Caco-2 (cell line): Measurements from ENCODE around the gene HYAL1. TPM values are rescaled to one million over a fixed set of nuclear protein-coding genes. Genes with fewer than 3 reads are reported as not detected.

Source experiments
- BruUV-seq: library from RNA; stranded (reverse); fragments of 400-500 nt; replicated peaks from 2 replicates; lab custom pipeline; 2021; lab: Mats Ljungman, UMichigan
- CTCF ChIA-PET: fragments of 300-600 bp; sonication (Branson Sonifier 250); formaldehyde crosslinking; loops from one replicate; lab custom pipeline; 2022; ENCODE audit warnings: antibody characterized with exemption; lab: Charles Lee
- POLR2A ChIA-PET: fragments of 300-600 bp; sonication (Branson Sonifier 250); formaldehyde crosslinking; loops from one replicate; lab custom pipeline; 2022; ENCODE audit warnings: antibody characterized with exemption; lab: Charles Lee
- DNase-seq, 2 experiments: peaks; one replicate each; pipeline versions ENCODE4 v3.0.0 to v3.0.0-alpha.2; 2020 to 2022
- H3K27me3 ChIP-seq: replicated peaks from 2 replicates; pipeline ENCODE4 v1.6.0; 2011; ENCODE audit warnings: low read length; ENCODE audit not compliant: control insufficient read depth, insufficient read depth
- H3K36me3 ChIP-seq: 2 replicates; pipeline ENCODE4 v1.5.1; 2011; ENCODE audit warnings: low read length; ENCODE audit not compliant: control insufficient read depth, insufficient read depth
- H3K4me1 ChIP-seq: fragments of 250-450 bp; sonication (Bioruptor Pico); 2 replicates; pipeline ENCODE4 v1.5.1; 2020; ENCODE audit warnings: mild to moderate bottlenecking
- H3K4me3 ChIP-seq: 2 replicates; pipeline ENCODE4 v1.5.1; 2011; ENCODE audit warnings: low read depth, mild to moderate bottlenecking, control low read depth, low read length
- H3K9me3 ChIP-seq: fragments of 250-450 bp; sonication (Bioruptor Pico); 2 replicates; pipeline ENCODE4 v1.5.1; 2020; ENCODE audit warnings: mild to moderate bottlenecking, moderate library complexity
- H3K27ac Mint-ChIP-seq: one replicate; pipeline ENCODE4 v1.8.0; 2022; ENCODE audit warnings: mixed read lengths; ENCODE audit not compliant: unreplicated experiment
- H3K27me3 Mint-ChIP-seq: one replicate; pipeline ENCODE4 v1.8.0; 2022; ENCODE audit warnings: mixed read lengths; ENCODE audit not compliant: insufficient read depth, unreplicated experiment
- H3K36me3 Mint-ChIP-seq: one replicate; pipeline ENCODE4 v1.8.0; 2022; ENCODE audit warnings: mild to moderate bottlenecking, mixed read lengths; ENCODE audit not compliant: insufficient read depth, unreplicated experiment
- H3K4me1 Mint-ChIP-seq: one replicate; pipeline ENCODE4 v1.8.0; 2022; ENCODE audit warnings: low read depth, mixed read lengths; ENCODE audit not compliant: unreplicated experiment
- H3K4me3 Mint-ChIP-seq: one replicate; pipeline ENCODE4 v1.8.0; 2022; ENCODE audit warnings: mild to moderate bottlenecking, moderate library complexity, mixed read lengths; ENCODE audit not compliant: unreplicated experiment
- H3K9me3 Mint-ChIP-seq: one replicate; pipeline ENCODE4 v1.8.0; 2022; ENCODE audit warnings: mixed read lengths; ENCODE audit not compliant: unreplicated experiment
- CTCF ChIP-seq, 2 experiments: fragments of 200-600 bp in 1 of 2; IDR thresholded peaks; 1 replicate in 1 of 2; 2 replicates in 1 of 2; pipeline versions ENCODE4 v1.5.1 to v1.8.0; 2011 to 2022; ENCODE audit warnings: antibody characterized with exemption in 1 of 2, control low read depth in 1 of 2, inconsistent platforms in 1 of 2, low read depth in 1 of 2, low read length in 1 of 2, mild to moderate bottlenecking in 1 of 2, moderate library complexity in 1 of 2; ENCODE audit not compliant: insufficient read depth in 1 of 2, severe bottlenecking in 1 of 2, unreplicated experiment in 1 of 2
- intact Hi-C: fragments of 100-400 bp; cut with micrococcal nuclease; formaldehyde crosslinking; loops from one replicate; pipeline ENCODE4 v1.10.0; 2022; ENCODE audit not compliant: unreplicated experiment
- total RNA-seq: library from RNA; stranded (reverse); gene quantifications from 2 replicates; pipeline ENCODE4 v1.2.3, GENCODE V29; 2022

The HYAL1 gene
- total RNA-seq, 1 experiment from 2014 or later, result 2.3 TPM

- ChIA-PET POLR2A (no interaction called here), CTCF (no interaction called here)
Measured at GRCh38 chr3:50318615-50319014, 15.2 kb upstream of the HYAL1 start.

GRCh38 chr3:50318163-50318562 lies 14.8 kb upstream of the HYAL1 start:
- TF ChIP-seq CTCF (IDR thresholded peaks at IDR 0.05; ENCODE audit: insufficient read depth in 1 of 2, low read depth in 1 of 2, low read length in 1 of 2, severe bottlenecking in 1 of 2, unreplicated experiment in 1 of 2), result no peak
- Mint-ChIP-seq H3K36me3 (peaks cover 47% of the 10 kb centered on the region), H3K4me3 (no peak overlapping the region), H3K27ac (no peak overlapping the region), H3K4me1 (peaks cover 17% of the 10 kb centered on the region), H3K9me3 (no peaks in the 10 kb centered on the region), H3K27me3 (no peaks in the 10 kb centered on the region)
- Histone ChIP-seq H3K36me3 (peaks cover 4% of the 10 kb centered on the region), H3K9me3 (no peaks in the 10 kb centered on the region), H3K4me1 (peaks cover 25% of the 10 kb centered on the region), H3K27me3 (no peaks in the 10 kb centered on the region), H3K4me3 (no peak overlapping the region)
- CTCF ChIA-PET, result no interaction called here
- POLR2A ChIA-PET, result no interaction called here
- intact Hi-C loops, result no loop called here
- DNase-seq, result no peak
- no TSS peak for BruUV-seq

More at GRCh38 chr3:50318615-50319014, 15.2 kb upstream of the HYAL1 start:
- BruUV-seq, result no TSS peak
- DNase-seq, result no peak
- peaks cover 25% of the 10 kb centered on the region for H3K4me1 ChIP-seq
- intact Hi-C loops, result no loop called here
- no peak for TF ChIP-seq CTCF (IDR thresholded peaks at IDR 0.05; ENCODE audit: insufficient read depth in 1 of 2, low read depth in 1 of 2, low read length in 1 of 2, severe bottlenecking in 1 of 2, unreplicated experiment in 1 of 2)
- peaks cover 4% of the 10 kb centered on the region for H3K36me3 ChIP-seq
- Mint-ChIP-seq H3K27me3 (no peaks in the 10 kb centered on the region), H3K27ac (no peak overlapping the region), H3K4me1 (peaks cover 17% of the 10 kb centered on the region), H3K9me3 (no peaks in the 10 kb centered on the region), H3K36me3 (peaks cover 46% of the 10 kb centered on the region), H3K4me3 (no peak overlapping the region)
- no peaks in the 10 kb centered on the region for H3K9me3 ChIP-seq
- H3K4me3 ChIP-seq, result no peak overlapping the region
- H3K27me3 ChIP-seq, result no peaks in the 10 kb centered on the region

GRCh38 chr3:50317300-50317699 lies 13.9 kb upstream of the HYAL1 start:
- intact Hi-C loops, result no loop called here
- H3K36me3 Mint-ChIP-seq, result peaks cover 47% of the 10 kb centered on the region
- no peak for TF ChIP-seq CTCF (IDR thresholded peaks at IDR 0.05; ENCODE audit: insufficient read depth in 1 of 2, low read depth in 1 of 2, low read length in 1 of 2, severe bottlenecking in 1 of 2, unreplicated experiment in 1 of 2)
- ChIA-PET POLR2A (interaction anchor here (1.0 kb wide), 1 partner anchor 20 kb away, joined by 4 read pairs; no protein-coding TSS in a partner anchor), CTCF (no interaction called here)
- Histone ChIP-seq H3K4me1 (peaks cover 23% of the 10 kb centered on the region), H3K4me3 (no peak overlapping the region), H3K9me3 (no peaks in the 10 kb centered on the region), H3K27me3 (no peaks in the 10 kb centered on the region), H3K36me3 (peaks cover 4% of the 10 kb centered on the region)
- no peaks in the 10 kb centered on the region for H3K27me3 Mint-ChIP-seq
- DNase-seq, result no peak
- peaks cover 17% of the 10 kb centered on the region for H3K4me1 Mint-ChIP-seq
- H3K4me3 Mint-ChIP-seq, result no peak overlapping the region
- no TSS peak for BruUV-seq
- H3K27ac Mint-ChIP-seq, result peak overlapping the region; percentile 82
- H3K9me3 Mint-ChIP-seq, result no peaks in the 10 kb centered on the region
